Osteoblast (primary cell): ENCODE measurements around the gene TEX38. TPM values are rescaled to one million over a fixed set of nuclear protein-coding genes. Genes with fewer than 3 reads are reported as not detected.

Experiments used
- DNase-seq: peaks from one replicate; pipeline ENCODE4 v3.0.0; 2011; ENCODE audit warnings: low spot score, mixed read lengths; ENCODE audit not compliant: insufficient read length; ENCODE audit errors: missing footprints
- H2AFZ ChIP-seq: 2 replicates; pipeline ENCODE4 v1.6.0; 2011; ENCODE audit warnings: mild to moderate bottlenecking, low read length
- H3K27ac ChIP-seq: 2 replicates; pipeline ENCODE4 v1.5.1; 2011; ENCODE audit warnings: mild to moderate bottlenecking, low read depth, low read length, moderate library complexity
- H3K27me3 ChIP-seq: 2 replicates; pipeline ENCODE4 v1.6.0; 2012; ENCODE audit warnings: mild to moderate bottlenecking, control low read depth, inconsistent platforms, low read length, moderate library complexity; ENCODE audit not compliant: insufficient read depth
- H3K36me3 ChIP-seq: 2 replicates; pipeline ENCODE4 v1.5.1; 2011; ENCODE audit warnings: mild to moderate bottlenecking, low read length, control low read depth, moderate library complexity; ENCODE audit not compliant: insufficient read depth
- H3K4me1 ChIP-seq: 2 replicates; pipeline ENCODE4 v1.5.1; 2011; ENCODE audit warnings: mild to moderate bottlenecking, low read length, control low read depth, moderate library complexity; ENCODE audit not compliant: insufficient read depth
- H3K4me2 ChIP-seq: 2 replicates; pipeline ENCODE4 v1.6.0; 2011; ENCODE audit warnings: mild to moderate bottlenecking, low read length; ENCODE audit not compliant: insufficient read depth
- H3K4me3 ChIP-seq: fragments of 200-600 bp; sonication (generic); 3 replicates; pipeline ENCODE4 v1.5.1; 2012; ENCODE audit warnings: mild to moderate bottlenecking, low read length, inconsistent platforms; ENCODE audit not compliant: insufficient read depth
- H3K79me2 ChIP-seq: 2 replicates; pipeline ENCODE4 v1.6.0; 2012; ENCODE audit warnings: mild to moderate bottlenecking, low read length, control low read depth, inconsistent platforms; ENCODE audit not compliant: insufficient read depth
- H3K9me3 ChIP-seq: 2 replicates; pipeline ENCODE4 v1.5.1; 2011; ENCODE audit warnings: low read depth, low read length, control low read depth
- H4K20me1 ChIP-seq: 2 replicates; pipeline ENCODE4 v1.6.0; 2012; ENCODE audit warnings: mild to moderate bottlenecking, low read length, control low read depth; ENCODE audit not compliant: insufficient read depth
- total RNA-seq: library from RNA; depleted of rRNA; stranded (reverse); fragments of >200 nt; gene quantifications from 2 replicates; pipeline ENCODE4 v1.2.3, GENCODE V29; 2012
- TF ChIP-seq, protein P1 (sequence below): IDR thresholded peaks from 2 replicates; pipeline ENCODE4 v1.5.1; 2011; ENCODE audit warnings: mild to moderate bottlenecking, low read depth, low read length, moderate library complexity; ENCODE audit errors: extremely low read depth

The TEX38 gene
- total RNA-seq, 1 donor, result not detected

DNA sequence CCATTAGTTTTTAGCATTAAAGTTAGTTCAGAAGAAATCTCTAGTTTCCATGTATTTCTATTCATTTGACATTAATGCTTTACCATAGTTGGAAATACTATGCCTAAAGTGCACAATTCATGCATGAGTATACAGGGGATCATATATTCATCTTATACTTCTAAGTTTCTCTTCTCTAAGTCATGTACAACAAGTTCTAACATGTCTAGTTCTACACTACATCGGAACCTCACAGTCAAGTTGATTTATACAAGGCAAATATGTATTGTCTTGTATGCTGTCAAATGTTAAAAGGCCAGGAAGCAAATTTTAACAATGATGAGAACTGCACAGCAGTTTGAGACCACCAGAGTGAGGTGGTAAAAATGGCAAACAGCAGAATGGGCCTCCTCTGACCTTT is 32.1 kb upstream of the TEX38 start:
- TF ChIP-seq, protein P1, sequence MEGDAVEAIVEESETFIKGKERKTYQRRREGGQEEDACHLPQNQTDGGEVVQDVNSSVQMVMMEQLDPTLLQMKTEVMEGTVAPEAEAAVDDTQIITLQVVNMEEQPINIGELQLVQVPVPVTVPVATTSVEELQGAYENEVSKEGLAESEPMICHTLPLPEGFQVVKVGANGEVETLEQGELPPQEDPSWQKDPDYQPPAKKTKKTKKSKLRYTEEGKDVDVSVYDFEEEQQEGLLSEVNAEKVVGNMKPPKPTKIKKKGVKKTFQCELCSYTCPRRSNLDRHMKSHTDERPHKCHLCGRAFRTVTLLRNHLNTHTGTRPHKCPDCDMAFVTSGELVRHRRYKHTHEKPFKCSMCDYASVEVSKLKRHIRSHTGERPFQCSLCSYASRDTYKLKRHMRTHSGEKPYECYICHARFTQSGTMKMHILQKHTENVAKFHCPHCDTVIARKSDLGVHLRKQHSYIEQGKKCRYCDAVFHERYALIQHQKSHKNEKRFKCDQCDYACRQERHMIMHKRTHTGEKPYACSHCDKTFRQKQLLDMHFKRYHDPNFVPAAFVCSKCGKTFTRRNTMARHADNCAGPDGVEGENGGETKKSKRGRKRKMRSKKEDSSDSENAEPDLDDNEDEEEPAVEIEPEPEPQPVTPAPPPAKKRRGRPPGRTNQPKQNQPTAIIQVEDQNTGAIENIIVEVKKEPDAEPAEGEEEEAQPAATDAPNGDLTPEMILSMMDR, result no peak
- Histone ChIP-seq H3K4me3 (no peak overlapping the region), H3K36me3 (peaks cover 19% of the 10 kb centered on the region), H3K79me2 (no peaks in the 10 kb centered on the region), H4K20me1 (no peaks in the 10 kb centered on the region), H3K27me3 (no peaks in the 10 kb centered on the region), H3K4me2 (no peak overlapping the region), H3K9me3 (no peaks in the 10 kb centered on the region), H2AFZ (no peak overlapping the region), H3K4me1 (peaks cover 12% of the 10 kb centered on the region), H3K27ac (no peak overlapping the region)
- DNase-seq, result no peak

DNA sequence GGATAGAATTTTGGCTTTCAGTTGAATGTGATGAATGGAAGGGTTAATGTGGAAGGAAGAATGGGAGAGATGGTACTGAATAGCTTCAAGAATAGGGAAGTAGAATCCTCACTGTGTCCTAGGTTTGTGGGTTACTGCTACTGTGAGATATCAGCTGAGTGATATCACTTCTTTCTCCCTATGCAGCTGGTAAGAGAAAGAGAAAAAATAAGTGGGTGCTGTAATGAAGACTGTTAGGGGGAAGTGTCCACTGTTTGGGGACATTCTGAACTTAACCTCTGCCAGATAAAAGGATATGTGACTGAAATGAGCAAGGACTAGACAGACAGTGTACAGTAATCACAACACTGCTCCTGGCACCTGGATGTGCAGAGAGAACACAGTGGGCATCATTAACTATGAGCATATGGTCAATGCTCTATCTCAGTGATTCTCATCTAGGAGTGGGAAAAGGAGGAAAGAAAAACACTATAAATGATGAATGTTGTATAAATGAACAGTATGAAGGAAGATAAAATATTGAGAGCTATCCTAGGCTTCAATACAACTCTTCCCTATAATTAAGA is 29.5 kb upstream of the TEX38 start:
- H3K4me2 ChIP-seq, result no peak overlapping the region
- H3K79me2 ChIP-seq, result no peaks in the 10 kb centered on the region
- TF ChIP-seq, protein P1, result no peak
- peaks cover 5% of the 10 kb centered on the region for H3K36me3 ChIP-seq
- H2AFZ ChIP-seq, result no peak overlapping the region
- no peak overlapping the region for H3K27ac ChIP-seq
- H3K27me3 ChIP-seq, result no peaks in the 10 kb centered on the region
- H3K4me1 ChIP-seq, result peaks cover 19% of the 10 kb centered on the region
- no peak overlapping the region for H3K4me3 ChIP-seq
- H3K9me3 ChIP-seq, result no peaks in the 10 kb centered on the region
- H4K20me1 ChIP-seq, result no peaks in the 10 kb centered on the region
- no peak for DNase-seq

DNA sequence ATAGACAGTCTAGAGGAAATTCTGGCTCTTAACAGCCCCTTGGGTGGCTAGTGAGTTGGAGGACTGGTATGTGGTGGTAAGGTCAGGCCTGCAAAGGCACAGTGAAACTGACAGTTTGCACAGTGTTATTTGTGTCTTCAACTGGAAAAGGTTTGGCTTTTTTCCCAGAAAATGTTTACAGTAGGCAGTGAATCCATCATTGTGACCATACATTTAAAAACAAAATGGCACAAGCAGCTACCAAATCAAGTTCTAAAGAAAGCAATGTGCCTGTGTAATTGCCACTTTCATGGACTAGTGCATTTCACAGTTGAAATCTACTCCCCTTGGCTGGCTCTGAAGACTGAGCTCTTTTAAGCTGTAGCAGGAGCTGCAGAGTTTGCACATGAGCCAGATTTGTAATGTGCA is 28.3 kb upstream of the TEX38 start:
- no peaks in the 10 kb centered on the region for H3K79me2 ChIP-seq
- peak overlapping the region; percentile 45 for H3K4me2 ChIP-seq
- H3K27me3 ChIP-seq, result no peaks in the 10 kb centered on the region
- peaks cover 19% of the 10 kb centered on the region for H3K4me1 ChIP-seq
- no peak for DNase-seq
- H3K4me3 ChIP-seq, result no peak overlapping the region
- no peak overlapping the region for H2AFZ ChIP-seq
- H3K9me3 ChIP-seq, result no peaks in the 10 kb centered on the region
- no peaks in the 10 kb centered on the region for H4K20me1 ChIP-seq
- H3K27ac ChIP-seq, result peak overlapping the region; percentile 3
- TF ChIP-seq, protein P1, result no peak
- H3K36me3 ChIP-seq, result peaks cover 5% of the 10 kb centered on the region

DNA sequence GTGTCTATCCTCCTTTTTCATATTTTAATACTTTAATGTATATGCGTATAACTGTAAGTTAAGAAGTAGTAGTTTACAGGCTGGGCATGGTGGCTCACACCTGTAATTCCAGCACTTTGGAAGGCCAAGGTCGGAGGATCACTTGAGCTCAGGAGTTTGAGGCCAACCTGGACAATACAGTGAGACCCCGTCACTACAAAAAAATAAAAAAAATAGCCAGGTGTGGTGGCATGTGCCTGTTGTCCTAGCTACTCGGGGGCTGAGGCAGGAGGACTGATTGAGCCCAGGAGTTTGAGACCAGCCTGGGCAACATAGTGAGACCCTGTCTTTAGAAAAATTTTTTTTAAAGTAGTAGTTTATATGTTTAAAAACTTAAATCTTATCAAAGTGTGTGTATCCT is 25.8 kb upstream of the TEX38 start:
- DNase-seq, result no peak
- Histone ChIP-seq H2AFZ (no peak overlapping the region), H3K9me3 (no peaks in the 10 kb centered on the region), H3K4me3 (no peak overlapping the region), H3K27ac (no peak overlapping the region), H4K20me1 (no peaks in the 10 kb centered on the region), H3K79me2 (no peaks in the 10 kb centered on the region), H3K4me1 (peaks cover 19% of the 10 kb centered on the region), H3K27me3 (no peaks in the 10 kb centered on the region), H3K36me3 (peaks cover 26% of the 10 kb centered on the region), H3K4me2 (no peak overlapping the region)
- TF ChIP-seq, protein P1, result no peak
